ENCODE measurements around the gene TECTA. TPM values are rescaled to one million over a fixed set of nuclear protein-coding genes. Genes with fewer than 3 reads are reported as not detected.

The TECTA gene
- total and polyA plus RNA-seq, 11 donors = 0.42 to 1.3 (median 0.95) TPM

GRCh38 chr11:121206810-121207209 lies 105.8 kb downstream of the TECTA start:
- H3K36me3 ChIP-seq = no peaks in the 10 kb centered on the region
- WGBS, 4 donors = 67 to 76% (median 69%) methylated on average over 2 of the region's 2 CpGs
- DNase-seq (no peak), ATAC-seq (no peak)
- H3K9me3 ChIP-seq = no peaks in the 10 kb centered on the region
- H3K4me3 ChIP-seq = no peak overlapping the region
- TF ChIP-seq CTCF (IDR thresholded peaks at IDR 0.05) = no peak
- no peak for TF ChIP-seq POLR2A (IDR thresholded peaks at IDR 0.05)
- H3K27ac ChIP-seq = no peak overlapping the region
- peaks cover 0 to 3% (median 0%) of the 10 kb centered on the region in 9 donors for H3K27me3 ChIP-seq
- H3K4me1 ChIP-seq = no peaks in the 10 kb centered on the region
- intact Hi-C loops (cut with DNase I) = no loop called here

GRCh38 chr11:121207485-121208115 lies 106.6 kb downstream of the TECTA start:
- DNase-seq (no peak), ATAC-seq (no peak)
- intact Hi-C loops (cut with DNase I) = no loop called here
- Histone ChIP-seq H3K27me3 (peaks cover 0 to 3% (median 0%) of the 10 kb centered on the region in 9 donors), H3K9me3 (no peaks in the 10 kb centered on the region), H3K27ac (no peak overlapping the region), H3K4me3 (no peak overlapping the region), H3K4me1 (no peaks in the 10 kb centered on the region), H3K36me3 (no peaks in the 10 kb centered on the region)
- no peak for TF ChIP-seq POLR2A (IDR thresholded peaks at IDR 0.05)
- TF ChIP-seq CTCF (IDR thresholded peaks at IDR 0.05) = no peak

DNA sequence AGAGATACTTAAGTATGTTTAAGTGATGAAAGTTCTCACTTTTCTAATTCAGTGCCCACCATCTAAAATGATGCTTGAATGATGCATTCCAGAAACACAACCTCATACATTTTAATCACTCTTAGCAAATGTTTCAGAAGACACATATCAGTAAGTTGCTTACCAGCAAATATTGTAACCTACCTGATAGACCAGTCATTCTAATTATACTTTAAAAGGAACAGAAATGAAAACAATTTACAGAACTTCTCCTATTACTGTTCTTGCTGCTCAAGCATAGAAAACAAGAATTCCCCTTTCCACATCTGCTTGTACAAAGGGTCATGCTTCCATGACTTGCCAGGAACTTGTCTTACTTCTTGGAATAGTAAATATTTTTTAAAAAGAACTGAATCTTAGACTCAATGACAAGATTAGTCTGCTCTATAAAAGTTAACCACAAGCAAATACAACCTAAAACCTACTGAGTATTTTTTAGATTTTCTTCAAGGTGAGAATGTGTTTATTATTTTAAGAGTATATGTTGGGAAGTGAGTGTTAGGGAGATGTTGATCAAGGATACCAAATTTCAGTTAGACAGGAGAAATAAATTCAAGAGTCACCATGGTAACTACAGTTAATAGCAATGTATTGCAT lies 109.5 kb downstream of the TECTA start:
- TF ChIP-seq POLR2A (IDR thresholded peaks at IDR 0.05) (no peak), CTCF (IDR thresholded peaks at IDR 0.05) (no peak)
- no peak overlapping the region for H3K27ac ChIP-seq
- peaks cover 0 to 1% (median 0%) of the 10 kb centered on the region in 9 donors for H3K27me3 ChIP-seq
- H3K4me3 ChIP-seq = no peak overlapping the region
- H3K9me3 ChIP-seq = no peaks in the 10 kb centered on the region
- H3K36me3 ChIP-seq = no peaks in the 10 kb centered on the region
- ATAC-seq (no peak), DNase-seq (no peak)
- peaks cover 0 to 4% (median 0%) of the 10 kb centered on the region in 12 donors for H3K4me1 ChIP-seq
- intact Hi-C loops (cut with DNase I) = no loop called here

DNA sequence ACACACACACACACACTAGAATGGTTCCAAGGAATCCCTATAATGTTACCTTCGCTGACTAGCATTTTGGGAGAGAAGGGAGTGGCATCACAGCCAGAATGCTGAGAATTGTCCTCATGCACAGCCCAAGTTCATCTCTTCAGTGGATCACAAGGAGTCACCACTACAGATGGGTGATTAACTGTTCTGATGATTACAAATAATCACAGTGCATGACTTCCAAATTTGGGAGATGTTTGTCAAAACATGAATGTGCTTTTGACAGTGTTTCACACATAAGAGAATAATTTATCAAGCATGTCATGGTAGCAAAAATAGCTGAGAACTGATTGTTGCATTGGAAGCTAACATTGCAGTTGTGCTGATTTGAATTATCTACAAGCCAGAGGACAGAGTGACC lies 110.6 kb downstream of the TECTA start:
- Histone ChIP-seq H3K9me3 (no peaks in the 10 kb centered on the region), H3K27me3 (no peaks in the 10 kb centered on the region), H3K27ac (no peak overlapping the region), H3K4me1 (peaks cover 0 to 4% (median 0%) of the 10 kb centered on the region in 12 donors), H3K4me3 (no peak overlapping the region), H3K36me3 (no peaks in the 10 kb centered on the region)
- no peak for TF ChIP-seq POLR2A (IDR thresholded peaks at IDR 0.05)
- TF ChIP-seq CTCF (IDR thresholded peaks at IDR 0.05) = no peak
- ATAC-seq (no peak), DNase-seq (no peak)
- 79 to 91% (median 85%) methylated on average over 1 of the region's 1 CpG for WGBS, 4 donors
- intact Hi-C loops (cut with DNase I) = no loop called here

Measured in heart left ventricle (tissue), 16 donors.